Right atrium auricular region (tissue), 2 donors: ENCODE data around the gene GDI1. TPM values are rescaled to one million over a fixed set of nuclear protein-coding genes. Genes with fewer than 3 reads are reported as not detected.

Experiments
- DNase-seq: peaks from one replicate; pipeline ENCODE4 v3.0.0-alpha.2; 2019; ENCODE audit warnings: low spot score
- H3K27ac ChIP-seq, 2 donors: fragments of 200-600 bp; sonication (generic); 1 replicate in 1 of 2; 2 replicates in 1 of 2; pipeline ENCODE4 v1.5.1; 2016 to 2019
- H3K27me3 ChIP-seq, 2 donors: fragments of 200-600 bp; sonication (generic); one replicate each; pipeline versions ENCODE4 v1.5.1 to v1.6.0; 2017 to 2019
- H3K36me3 ChIP-seq: fragments of 200-600 bp; sonication (generic); one replicate; pipeline ENCODE4 v1.5.1; 2016
- H3K4me1 ChIP-seq, 2 donors: fragments of 200-600 bp; sonication (generic); one replicate each; pipeline versions ENCODE4 v1.5.1 to v1.6.0; 2017 to 2019
- H3K4me3 ChIP-seq, 2 donors: fragments of 200-600 bp; sonication (generic); 1 replicate in 1 of 2; 2 replicates in 1 of 2; pipeline ENCODE4 v1.5.1; 2017 to 2019; ENCODE audit warnings: mild to moderate bottlenecking in 1 of 2, moderate library complexity in 1 of 2
- H3K9me3 ChIP-seq, 2 donors: fragments of 200-600 bp; sonication (generic); one replicate each; pipeline ENCODE4 v1.5.1; 2019
- CTCF ChIP-seq, 2 donors: fragments of 200-600 bp; sonication (generic); IDR thresholded peaks; one replicate each; pipeline ENCODE4 v1.5.1; 2019; ENCODE audit warnings: antibody characterized with exemption in 2 of 2
- total RNA-seq, 2 donors: library from RNA; depleted of rRNA; stranded (reverse); fragments of >200 nt; gene quantifications; one replicate each; pipeline ENCODE4 v1.1.0, GENCODE V29; 2016

Gene GDI1
- total RNA-seq, 2 donors from 2014 or later, result 73.8 to 116 TPM

- Histone ChIP-seq H3K4me3 (no peak overlapping the region), H3K9me3 (no peaks in the 10 kb centered on the region), H3K4me1 (peaks cover 0 to 26% of the 10 kb centered on the region in 2 donors), H3K36me3 (peaks cover 31% of the 10 kb centered on the region), H3K27ac (no peak overlapping the region), H3K27me3 (no peaks in the 10 kb centered on the region)
- DNase-seq, result no peak
- TF ChIP-seq CTCF (IDR thresholded peaks at IDR 0.05), result no peak
Measured at GRCh38 chrX:154440623-154441357, 3.8 kb downstream of the GDI1 start.

GRCh38 chrX:154441564-154441963 lies 4.6 kb downstream of the GDI1 start:
- H3K27me3 ChIP-seq, result no peaks in the 10 kb centered on the region
- no peak for DNase-seq
- H3K36me3 ChIP-seq, result peaks cover 31% of the 10 kb centered on the region
- no peak overlapping the region for H3K27ac ChIP-seq
- H3K4me1 ChIP-seq, result peaks cover 0 to 26% of the 10 kb centered on the region in 2 donors
- no peaks in the 10 kb centered on the region for H3K9me3 ChIP-seq
- H3K4me3 ChIP-seq, result no peak overlapping the region
- no peak for TF ChIP-seq CTCF (IDR thresholded peaks at IDR 0.05)

- Histone ChIP-seq H3K4me1 (peaks cover 0 to 26% of the 10 kb centered on the region in 2 donors), H3K36me3 (peaks cover 31% of the 10 kb centered on the region), H3K9me3 (no peaks in the 10 kb centered on the region), H3K27ac (no peak overlapping the region), H3K27me3 (no peaks in the 10 kb centered on the region), H3K4me3 (no peak overlapping the region)
- no peak for DNase-seq
- TF ChIP-seq CTCF (IDR thresholded peaks at IDR 0.05), result no peak
Measured at GRCh38 chrX:154441984-154442707, 5.2 kb downstream of the GDI1 start.

GRCh38 chrX:154443479-154443910 lies 6.5 kb downstream of the GDI1 start:
- peaks cover 32% of the 10 kb centered on the region for H3K36me3 ChIP-seq
- no peak for TF ChIP-seq CTCF (IDR thresholded peaks at IDR 0.05)
- no peaks in the 10 kb centered on the region for H3K27me3 ChIP-seq
- peak overlapping the region; percentile 89 to 91 for H3K27ac ChIP-seq
- H3K9me3 ChIP-seq, result no peaks in the 10 kb centered on the region
- peak overlapping the region; percentile 24 to 49 for H3K4me3 ChIP-seq
- H3K4me1 ChIP-seq, result peaks cover 0 to 19% of the 10 kb centered on the region in 2 donors
- DNase-seq, result no peak

GRCh38 chrX:154443992-154444754 lies 7.2 kb downstream of the GDI1 start, which contains the start of gene FAM50A:
FAM50A (plus strand) TSS chrX:154444141; CDS start chrX:154444236, 95 bp downstream.
- H3K4me3 ChIP-seq, result peak within 1 kb of the TSS; percentile 49 to 51
- peak; percentile 78 for DNase-seq
- peaks cover 0 to 13% of the 10 kb centered on the region in 2 donors for H3K4me1 ChIP-seq
- H3K36me3 ChIP-seq, result peaks cover 33% of the 10 kb centered on the region
- no peaks in the 10 kb centered on the region for H3K9me3 ChIP-seq
- no peak for TF ChIP-seq CTCF (IDR thresholded peaks at IDR 0.05)
- peak within 1 kb of the TSS; percentile 89 to 91 for H3K27ac ChIP-seq
- no peaks in the 10 kb centered on the region for H3K27me3 ChIP-seq
